Neural progenitor cell (in vitro differentiated cells): ENCODE results near the gene CRIP1. TPM values are rescaled to one million over a fixed set of nuclear protein-coding genes. Genes with fewer than 3 reads are reported as not detected.

Experiments used
- DNase-seq: peaks from one replicate; pipeline ENCODE4 v3.0.0-alpha.2; 2016; ENCODE audit warnings: low spot score
- H2AFZ ChIP-seq: fragments of 200-600 bp; sonication (generic); replicated peaks from 2 replicates; pipeline ENCODE4 v1.6.1; 2016; ENCODE audit warnings: antibody characterized with exemption
- H3F3A ChIP-seq: fragments of 200-600 bp; sonication (generic); 2 replicates; pipeline ENCODE4 v1.6.1; 2016; ENCODE audit warnings: antibody characterized with exemption, low read depth
- H3K27ac ChIP-seq: fragments of 200-600 bp; sonication (generic); 2 replicates; pipeline ENCODE4 v1.5.1; 2016; ENCODE audit warnings: mild to moderate bottlenecking
- H3K27me3 ChIP-seq: fragments of 200-600 bp; sonication (generic); 2 replicates; pipeline ENCODE4 v1.6.1; 2016; ENCODE audit warnings: mild to moderate bottlenecking, moderate library complexity
- H3K36me3 ChIP-seq: fragments of 200-600 bp; sonication (generic); 2 replicates; pipeline ENCODE4 v1.5.1; 2016
- H3K4me1 ChIP-seq: fragments of 200-600 bp; sonication (generic); 2 replicates; pipeline ENCODE4 v1.6.1; 2016; ENCODE audit warnings: mixed run types
- H3K4me2 ChIP-seq: fragments of 200-600 bp; sonication (generic); 2 replicates; pipeline ENCODE4 v1.6.1; 2016
- H3K4me3 ChIP-seq: fragments of 200-600 bp; sonication (generic); 2 replicates; pipeline ENCODE4 v1.5.1; 2016
- H3K79me2 ChIP-seq: fragments of 200-600 bp; sonication (generic); 2 replicates; pipeline ENCODE4 v1.6.1; 2016; ENCODE audit warnings: low read depth
- H3K9ac ChIP-seq: fragments of 200-600 bp; sonication (generic); 2 replicates; pipeline ENCODE4 v1.6.1; 2016
- H3K9me3 ChIP-seq: fragments of 200-600 bp; sonication (generic); 2 replicates; pipeline ENCODE4 v1.5.1; 2016; ENCODE audit warnings: low read depth
- H4K20me1 ChIP-seq: fragments of 200-600 bp; sonication (generic); 2 replicates; pipeline ENCODE4 v1.6.1; 2016; ENCODE audit warnings: low read depth
- H3K27ac Mint-ChIP-seq: 3 replicates; pipeline ENCODE4 v1.8.0; 2021; ENCODE audit warnings: mixed read lengths
- H3K27me3 Mint-ChIP-seq: 2 replicates; pipeline ENCODE4 v1.8.0; 2022; ENCODE audit warnings: low read depth, mild to moderate bottlenecking, inconsistent platforms, moderate library complexity, mixed read lengths; ENCODE audit not compliant: insufficient read depth
- H3K36me3 Mint-ChIP-seq: 3 replicates; pipeline ENCODE4 v1.8.0; 2021; ENCODE audit warnings: mixed read lengths
- H3K4me1 Mint-ChIP-seq: 3 replicates; pipeline ENCODE4 v1.8.0; 2021; ENCODE audit warnings: mixed read lengths
- H3K4me3 Mint-ChIP-seq: 3 replicates; pipeline ENCODE4 v1.8.0; 2021; ENCODE audit warnings: mild to moderate bottlenecking, moderate library complexity, mixed read lengths
- H3K9me3 Mint-ChIP-seq: 3 replicates; pipeline ENCODE4 v1.8.0; 2020; ENCODE audit warnings: mixed read lengths
- EZH2 ChIP-seq: fragments of 200-600 bp; sonication (generic); IDR thresholded peaks from 2 replicates; pipeline ENCODE4 v1.6.1; 2017; ENCODE audit warnings: antibody characterized with exemption, mild to moderate bottlenecking, moderate library complexity
- EZH2phosphoT487 ChIP-seq: fragments of 200-600 bp; sonication (generic); IDR thresholded peaks from 2 replicates; pipeline ENCODE4 v1.6.1; 2017; ENCODE audit warnings: antibody characterized with exemption
- total RNA-seq: library from RNA; depleted of rRNA; stranded (reverse); fragments of >200 nt; gene quantifications from 2 replicates; pipeline ENCODE4 v1.2.3, GENCODE V29; 2015; ENCODE audit warnings: low replicate concordance
- TF ChIP-seq, protein P1 (sequence below): fragments of 200-600 bp; sonication (generic); IDR thresholded peaks from 2 replicates; pipeline ENCODE4 v1.5.1; 2017; ENCODE audit warnings: antibody characterized with exemption, mild to moderate bottlenecking

The CRIP1 gene
- total RNA-seq, 1 donor from 2014 or later, result not detected

DNA sequence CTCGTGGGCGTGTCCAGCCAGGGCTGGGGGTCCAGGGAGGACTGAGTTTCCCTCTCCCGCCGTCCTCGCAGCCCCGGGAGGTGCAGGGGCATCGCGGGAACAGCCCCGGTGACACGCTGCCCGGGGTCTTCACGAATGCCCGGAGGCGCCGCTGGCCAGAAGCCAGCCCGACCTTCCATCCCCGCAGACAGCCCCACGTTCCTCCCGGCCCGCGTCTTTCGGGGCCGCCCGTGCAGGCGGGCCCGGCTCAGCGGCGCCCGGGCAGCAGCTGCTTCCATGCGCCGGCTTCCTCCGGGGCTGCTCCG, 3.5 kb downstream of the CRIP1 start:
- no peaks in the 10 kb centered on the region for H3K36me3 ChIP-seq
- H3K4me2 ChIP-seq, result peak overlapping the region; percentile 99
- no peak overlapping the region for H3K27ac ChIP-seq
- peaks cover 13% of the 10 kb centered on the region for H4K20me1 ChIP-seq
- H3K27me3 Mint-ChIP-seq, result peaks cover 16% of the 10 kb centered on the region
- H3K9ac ChIP-seq, result no peak overlapping the region
- no peaks in the 10 kb centered on the region for H3K79me2 ChIP-seq
- H3K4me3 ChIP-seq, result peak overlapping the region; percentile 72
- DNase-seq, result no peak
- H3K4me1 Mint-ChIP-seq, result peaks cover 21% of the 10 kb centered on the region
- H3K27me3 ChIP-seq, result peaks cover 33% of the 10 kb centered on the region
- no peaks in the 10 kb centered on the region for H3K9me3 ChIP-seq
- no peak overlapping the region for H3K27ac Mint-ChIP-seq
- no peaks in the 10 kb centered on the region for H3K9me3 Mint-ChIP-seq
- peaks cover 21% of the 10 kb centered on the region for H3K4me1 ChIP-seq
- peak overlapping the region; percentile 91 for H2AFZ ChIP-seq
- TF ChIP-seq, protein P1, sequence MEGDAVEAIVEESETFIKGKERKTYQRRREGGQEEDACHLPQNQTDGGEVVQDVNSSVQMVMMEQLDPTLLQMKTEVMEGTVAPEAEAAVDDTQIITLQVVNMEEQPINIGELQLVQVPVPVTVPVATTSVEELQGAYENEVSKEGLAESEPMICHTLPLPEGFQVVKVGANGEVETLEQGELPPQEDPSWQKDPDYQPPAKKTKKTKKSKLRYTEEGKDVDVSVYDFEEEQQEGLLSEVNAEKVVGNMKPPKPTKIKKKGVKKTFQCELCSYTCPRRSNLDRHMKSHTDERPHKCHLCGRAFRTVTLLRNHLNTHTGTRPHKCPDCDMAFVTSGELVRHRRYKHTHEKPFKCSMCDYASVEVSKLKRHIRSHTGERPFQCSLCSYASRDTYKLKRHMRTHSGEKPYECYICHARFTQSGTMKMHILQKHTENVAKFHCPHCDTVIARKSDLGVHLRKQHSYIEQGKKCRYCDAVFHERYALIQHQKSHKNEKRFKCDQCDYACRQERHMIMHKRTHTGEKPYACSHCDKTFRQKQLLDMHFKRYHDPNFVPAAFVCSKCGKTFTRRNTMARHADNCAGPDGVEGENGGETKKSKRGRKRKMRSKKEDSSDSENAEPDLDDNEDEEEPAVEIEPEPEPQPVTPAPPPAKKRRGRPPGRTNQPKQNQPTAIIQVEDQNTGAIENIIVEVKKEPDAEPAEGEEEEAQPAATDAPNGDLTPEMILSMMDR, result no peak
- TF ChIP-seq EZH2 (no peak), EZH2phosphoT487 (no peak)
- H3K36me3 Mint-ChIP-seq, result no peaks in the 10 kb centered on the region
- H3K4me3 Mint-ChIP-seq, result peak overlapping the region; percentile 83
- peaks cover 32% of the 10 kb centered on the region for H3F3A ChIP-seq

DNA sequence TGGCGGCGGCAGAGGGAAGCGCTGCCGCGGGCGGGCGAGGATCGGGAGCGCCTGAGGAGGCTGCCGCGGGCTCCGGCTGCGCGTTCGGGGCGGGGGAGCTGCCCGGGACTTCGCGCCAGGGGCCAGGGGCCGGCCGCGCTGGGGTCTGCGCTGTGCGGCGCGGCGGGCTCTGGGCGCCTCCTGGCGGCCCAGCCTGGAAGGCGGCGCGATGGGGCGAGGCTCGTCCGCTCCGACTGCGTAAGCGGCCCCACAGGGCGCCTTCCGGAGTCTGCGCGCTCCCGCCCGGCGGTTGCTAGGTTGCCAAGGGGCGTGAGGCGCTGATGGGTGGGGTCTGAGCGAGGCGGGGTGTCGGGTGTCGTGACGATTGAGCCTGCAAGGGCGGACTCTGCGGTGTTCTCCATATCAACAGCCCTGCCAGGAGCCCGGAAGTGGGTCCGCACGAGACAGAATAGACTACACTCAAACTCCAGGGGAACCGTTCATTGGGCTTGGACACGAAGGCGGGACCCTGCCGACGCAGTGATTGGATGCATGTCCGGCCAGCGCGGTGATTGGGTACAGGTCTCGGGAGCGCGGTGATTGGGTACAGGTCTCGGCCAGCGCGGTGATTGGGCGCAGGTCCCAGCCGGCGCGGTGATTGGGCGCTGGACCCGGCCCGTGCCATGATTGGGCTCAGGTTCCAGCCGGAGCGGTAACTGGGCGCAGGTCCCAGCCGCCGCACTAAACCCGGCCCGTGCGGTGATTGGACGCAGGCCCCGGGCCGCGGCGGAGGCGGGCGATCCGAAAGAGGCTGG, 4.1 kb downstream of the CRIP1 start, which contains the start of gene TEDC1:
TEDC1 (plus strand) TSS at position 675 of the 794 bp plus-strand sequence. CDS start 130 bp downstream, outside the sequence.
- Histone ChIP-seq H3K9me3 (no peaks in the 10 kb centered on the region), H2AFZ (peak within 1 kb of the TSS; percentile 91), H3K27ac (peak within 1 kb of the TSS; percentile 47), H3K4me3 (peak within 1 kb of the TSS; percentile 72), H3K4me1 (peaks cover 21% of the 10 kb centered on the region), H4K20me1 (peaks cover 13% of the 10 kb centered on the region), H3F3A (peaks cover 32% of the 10 kb centered on the region), H3K9ac (no peak within 1 kb of the TSS), H3K27me3 (peaks cover 28% of the 10 kb centered on the region), H3K79me2 (no peaks in the 10 kb centered on the region), H3K4me2 (peak within 1 kb of the TSS; percentile 99), H3K36me3 (no peaks in the 10 kb centered on the region)
- peak within 1 kb of the TSS; percentile 76 for H3K27ac Mint-ChIP-seq
- H3K9me3 Mint-ChIP-seq, result no peaks in the 10 kb centered on the region
- H3K4me1 Mint-ChIP-seq, result peaks cover 18% of the 10 kb centered on the region
- H3K27me3 Mint-ChIP-seq, result peaks cover 13% of the 10 kb centered on the region
- H3K4me3 Mint-ChIP-seq, result peak within 1 kb of the TSS; percentile 88
- peak; percentile 99 for DNase-seq
- no peak for TF ChIP-seq EZH2
- TF ChIP-seq, protein P1, result peak; percentile 64
- no peak for TF ChIP-seq EZH2phosphoT487
- H3K36me3 Mint-ChIP-seq, result no peaks in the 10 kb centered on the region

DNA sequence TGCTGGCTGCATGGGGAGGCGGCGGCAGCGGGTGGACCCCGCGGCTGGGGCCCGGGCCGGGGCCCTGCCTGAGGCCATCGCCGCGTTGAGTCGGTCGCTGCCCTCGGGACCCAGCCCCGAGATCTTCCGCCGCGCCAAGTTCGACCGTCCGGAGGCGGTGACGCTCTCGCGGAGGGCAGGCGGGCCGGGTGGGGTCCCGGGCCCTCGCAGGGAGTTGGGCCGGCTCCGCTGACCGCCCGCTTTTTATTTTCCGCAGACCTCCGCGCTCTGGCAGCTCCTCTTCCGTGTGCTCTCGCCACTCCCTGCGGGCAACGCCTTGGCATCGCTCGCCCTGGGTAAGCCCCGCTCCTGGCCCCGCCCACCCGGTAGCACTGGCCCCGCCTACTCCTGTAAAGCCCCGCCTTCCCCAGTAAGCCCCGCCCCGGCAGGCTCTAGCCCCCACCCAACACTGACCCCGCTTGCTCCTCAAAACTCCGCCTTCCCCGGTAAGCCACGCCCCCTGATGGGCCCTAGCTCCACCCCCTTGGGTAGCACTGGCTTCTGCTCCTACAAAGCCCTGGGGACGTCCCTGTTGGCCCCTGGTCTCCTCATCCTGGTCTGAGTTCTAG, 4.8 kb downstream of the CRIP1 start:
- Histone ChIP-seq H3K36me3 (no peaks in the 10 kb centered on the region), H3K4me3 (peak overlapping the region; percentile 72), H2AFZ (peak overlapping the region; percentile 57), H4K20me1 (peaks cover 9% of the 10 kb centered on the region), H3K27me3 (peaks cover 21% of the 10 kb centered on the region), H3K27ac (peak overlapping the region; percentile 47), H3K4me1 (peaks cover 18% of the 10 kb centered on the region), H3K4me2 (peak overlapping the region; percentile 71), H3F3A (peaks cover 32% of the 10 kb centered on the region), H3K79me2 (no peaks in the 10 kb centered on the region), H3K9me3 (no peaks in the 10 kb centered on the region), H3K9ac (no peak overlapping the region)
- no peaks in the 10 kb centered on the region for H3K9me3 Mint-ChIP-seq
- DNase-seq, result peak; percentile 78
- peak overlapping the region; percentile 88 for H3K4me3 Mint-ChIP-seq
- H3K36me3 Mint-ChIP-seq, result no peaks in the 10 kb centered on the region
- TF ChIP-seq EZH2 (no peak), EZH2phosphoT487 (no peak)
- TF ChIP-seq, protein P1, result no peak
- peaks cover 16% of the 10 kb centered on the region for H3K4me1 Mint-ChIP-seq
- H3K27me3 Mint-ChIP-seq, result peaks cover 11% of the 10 kb centered on the region
- H3K27ac Mint-ChIP-seq, result no peak overlapping the region
